OCI-LY3 (cell line): ENCODE results near the gene SLC26A6.

Source experiments
- EZH2phosphoT487 ChIP-seq: fragments of 200-600 bp; shearing (Covaris generic); IDR thresholded peaks from 2 replicates; pipeline ENCODE4 v1.6.1; 2018; ENCODE audit warnings: antibody characterized with exemption, mixed run types, low read depth
- TF ChIP-seq, protein P1 (sequence below): fragments of 200-600, 300-600 bp; sonication (generic); IDR thresholded peaks from 2 replicates; pipeline ENCODE4 v1.5.1; 2014; ENCODE audit warnings: antibody characterized with exemption, low read length, low read depth

- TF ChIP-seq, protein P1, sequence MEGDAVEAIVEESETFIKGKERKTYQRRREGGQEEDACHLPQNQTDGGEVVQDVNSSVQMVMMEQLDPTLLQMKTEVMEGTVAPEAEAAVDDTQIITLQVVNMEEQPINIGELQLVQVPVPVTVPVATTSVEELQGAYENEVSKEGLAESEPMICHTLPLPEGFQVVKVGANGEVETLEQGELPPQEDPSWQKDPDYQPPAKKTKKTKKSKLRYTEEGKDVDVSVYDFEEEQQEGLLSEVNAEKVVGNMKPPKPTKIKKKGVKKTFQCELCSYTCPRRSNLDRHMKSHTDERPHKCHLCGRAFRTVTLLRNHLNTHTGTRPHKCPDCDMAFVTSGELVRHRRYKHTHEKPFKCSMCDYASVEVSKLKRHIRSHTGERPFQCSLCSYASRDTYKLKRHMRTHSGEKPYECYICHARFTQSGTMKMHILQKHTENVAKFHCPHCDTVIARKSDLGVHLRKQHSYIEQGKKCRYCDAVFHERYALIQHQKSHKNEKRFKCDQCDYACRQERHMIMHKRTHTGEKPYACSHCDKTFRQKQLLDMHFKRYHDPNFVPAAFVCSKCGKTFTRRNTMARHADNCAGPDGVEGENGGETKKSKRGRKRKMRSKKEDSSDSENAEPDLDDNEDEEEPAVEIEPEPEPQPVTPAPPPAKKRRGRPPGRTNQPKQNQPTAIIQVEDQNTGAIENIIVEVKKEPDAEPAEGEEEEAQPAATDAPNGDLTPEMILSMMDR: no peak
- TF ChIP-seq EZH2phosphoT487: no peak
Measured at GRCh38 chr3:48598323-48599076, 36.8 kb downstream of the SLC26A6 start.
